Panc1 (cell line): Measurements from ENCODE around the gene NUDT4. TPM values are rescaled to one million over a fixed set of nuclear protein-coding genes. Genes with fewer than 3 reads are reported as not detected.

Experiments
- ATAC-seq: fragments of 200-7000 bp; cut with Tn5 transposase; 2 replicates; pipeline ENCODE4 v1.9.1; 2020; ENCODE audit warnings: mild to moderate bottlenecking, moderate library complexity
- BruUV-seq: library from RNA; stranded (reverse); fragments of 400-500 nt; replicated peaks from 2 replicates; lab custom pipeline; 2021; lab: Mats Ljungman, UMichigan
- CTCF ChIA-PET: fragments of 300-600 bp; sonication (Branson Sonifier 250); formaldehyde crosslinking; loops from one replicate; lab custom pipeline; 2022; ENCODE audit warnings: antibody characterized with exemption; lab: Charles Lee
- POLR2A ChIA-PET: fragments of 300-600 bp; sonication (Branson Sonifier 250); formaldehyde crosslinking; loops from one replicate; lab custom pipeline; 2022; ENCODE audit warnings: antibody characterized with exemption; lab: Charles Lee
- DNase-seq: peaks from one replicate; pipeline ENCODE4 v3.0.0-alpha.2; 2010; ENCODE audit warnings: low read depth, low spot score
- H3K27ac ChIP-seq: 2 replicates; pipeline ENCODE4 v1.5.1; 2011; ENCODE audit warnings: mild to moderate bottlenecking, low read length, inconsistent platforms
- H3K27me3 ChIP-seq: fragments of 200-500 bp; sonication (Bioruptor generic); 2 replicates; pipeline ENCODE4 v1.6.0; 2014; ENCODE audit warnings: low read length, inconsistent platforms; ENCODE audit not compliant: control insufficient read depth, insufficient read depth
- H3K36me3 ChIP-seq: fragments of 200-500 bp; sonication (Bioruptor generic); 2 replicates; pipeline ENCODE4 v1.5.1; 2014; ENCODE audit warnings: inconsistent platforms, mild to moderate bottlenecking, low read length, moderate library complexity; ENCODE audit not compliant: control insufficient read depth, insufficient read depth
- H3K4me1 ChIP-seq: 2 replicates; pipeline ENCODE4 v1.5.1; 2011; ENCODE audit warnings: inconsistent platforms, mild to moderate bottlenecking, low read length, moderate library complexity; ENCODE audit not compliant: control insufficient read depth, insufficient read depth
- H3K4me3 ChIP-seq, 2 experiments: 2 replicates each; pipeline ENCODE4 v1.5.1; 2011 to 2012; ENCODE audit warnings: low read depth in 2 of 2, low read length in 2 of 2, mild to moderate bottlenecking in 2 of 2, inconsistent platforms in 1 of 2, moderate library complexity in 1 of 2
- H3K9me3 ChIP-seq: fragments of 200-500 bp; sonication (Bioruptor generic); 2 replicates; pipeline ENCODE4 v1.5.1; 2014; ENCODE audit warnings: low read depth, mild to moderate bottlenecking, inconsistent platforms, low read length, moderate library complexity; ENCODE audit not compliant: control insufficient read depth, insufficient read depth
- POLR2AphosphoS5 ChIP-seq: IDR thresholded peaks from 2 replicates; pipeline ENCODE4 v1.6.1; 2012; ENCODE audit warnings: mild to moderate bottlenecking, low read depth, low read length, moderate library complexity
- REST ChIP-seq, 2 experiments: IDR thresholded peaks; 2 replicates each; pipeline ENCODE4 v1.6.1; 2011 to 2012; ENCODE audit warnings: low read depth in 2 of 2, control low read depth in 1 of 2, low read length in 1 of 2, mild to moderate bottlenecking in 1 of 2, moderate library complexity in 1 of 2; ENCODE audit not compliant: insufficient read depth in 1 of 2
- SIN3A ChIP-seq: IDR thresholded peaks from 2 replicates; pipeline ENCODE4 v1.6.1; 2012; ENCODE audit warnings: low read depth, mild to moderate bottlenecking, low read length, moderate library complexity, borderline replicate concordance; ENCODE audit not compliant: insufficient read depth
- TCF7L2 ChIP-seq: IDR thresholded peaks from 2 replicates; pipeline ENCODE4 v1.6.1; 2011; ENCODE audit warnings: mild to moderate bottlenecking, low read depth, low read length, inconsistent platforms
- in situ Hi-C: cut with HindIII; loops from 2 replicates; pipeline ENCODE4 v1.10.0; 2016; ENCODE audit warnings: low sequenced_read_pairs, low pct_unique_long_range_greater_than_20kb
- intact Hi-C: fragments of 100-400 bp; cut with micrococcal nuclease; formaldehyde crosslinking; loops from one replicate; pipeline ENCODE4 v1.10.0; 2022; ENCODE audit not compliant: unreplicated experiment
- total RNA-seq: library from RNA; stranded (reverse); gene quantifications from one replicate; pipeline ENCODE4 v1.2.1, GENCODE V29; 2021; ENCODE audit not compliant: unreplicated experiment
- TF ChIP-seq, protein P1 (sequence below): fragments of 450-650 bp; IDR thresholded peaks from 2 replicates; pipeline ENCODE4 v1.5.1; 2017; ENCODE audit warnings: mild to moderate bottlenecking

Gene NUDT4
- total RNA-seq, 1 experiment from 2014 or later = 45.7 TPM

DNA sequence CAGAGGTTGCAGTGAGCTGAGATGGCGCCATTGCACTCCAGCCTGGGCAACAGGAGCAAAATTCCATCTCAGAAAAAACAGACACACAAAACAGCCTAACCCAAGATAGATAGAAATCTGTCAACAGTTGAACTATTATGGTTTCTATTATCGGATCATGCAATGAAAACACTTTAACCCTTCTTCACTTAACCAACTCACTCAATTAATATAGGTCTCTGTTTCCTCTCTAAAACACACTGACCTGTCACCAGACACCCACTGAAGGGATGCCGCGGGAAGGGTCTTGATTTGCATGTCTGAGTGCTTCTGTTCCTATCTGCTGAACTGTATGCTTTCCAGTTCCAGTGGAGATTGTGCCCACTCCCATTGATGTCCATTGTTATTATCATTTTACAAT, 38.0 kb upstream of the NUDT4 start:
- Histone ChIP-seq H3K27me3 (no peaks in the 10 kb centered on the region), H3K36me3 (no peaks in the 10 kb centered on the region), H3K9me3 (no peaks in the 10 kb centered on the region), H3K4me3 (no peak overlapping the region), H3K4me1 (no peaks in the 10 kb centered on the region), H3K27ac (no peak overlapping the region)
- in situ Hi-C loops (no loop called here), intact Hi-C loops (no loop called here)
- CTCF ChIA-PET = no interaction called here
- POLR2A ChIA-PET = no interaction called here
- DNase-seq (no peak), ATAC-seq (no peak)
- BruUV-seq = no TSS peak
- TF ChIP-seq POLR2AphosphoS5 = no peak
- TF ChIP-seq SIN3A = no peak

DNA sequence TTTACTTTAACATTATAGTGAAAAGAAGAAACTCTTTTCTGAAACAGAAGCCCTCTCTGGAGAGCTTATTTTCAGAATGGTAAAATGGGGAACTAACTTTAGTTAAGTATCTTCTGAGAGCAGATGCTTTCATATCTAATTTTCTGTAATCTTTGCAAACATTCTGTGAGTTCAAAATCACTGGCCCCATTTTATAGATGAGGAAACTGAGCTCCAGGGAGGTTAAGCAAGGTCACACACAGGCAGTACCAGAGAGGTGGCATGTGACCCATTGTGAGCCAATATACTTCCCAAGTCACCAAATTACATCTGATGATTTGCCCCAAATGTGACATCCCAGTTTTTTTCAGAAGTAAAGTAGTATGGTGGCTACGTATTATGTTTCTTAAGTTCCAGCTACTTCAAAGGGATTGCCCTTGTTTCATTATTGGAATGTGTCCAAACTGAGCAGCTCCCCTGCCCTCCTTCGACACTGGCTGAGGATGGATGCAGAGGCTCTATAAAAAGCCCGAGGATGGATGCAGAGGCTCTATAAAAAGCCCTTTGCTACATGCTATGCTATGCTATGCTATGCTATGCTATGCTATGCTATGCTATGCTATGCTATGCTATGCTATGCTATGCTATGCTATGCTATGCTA, 36.2 kb upstream of the NUDT4 start:
- no peak for TF ChIP-seq POLR2AphosphoS5
- TF ChIP-seq TCF7L2 = no peak
- TF ChIP-seq SIN3A = no peak
- no peak for TF ChIP-seq REST (IDR thresholded peaks at IDR 0.05; ENCODE audit: insufficient read depth in 1 of 2, low read depth in 2 of 2, low read length in 1 of 2)
- TF ChIP-seq, protein P1, sequence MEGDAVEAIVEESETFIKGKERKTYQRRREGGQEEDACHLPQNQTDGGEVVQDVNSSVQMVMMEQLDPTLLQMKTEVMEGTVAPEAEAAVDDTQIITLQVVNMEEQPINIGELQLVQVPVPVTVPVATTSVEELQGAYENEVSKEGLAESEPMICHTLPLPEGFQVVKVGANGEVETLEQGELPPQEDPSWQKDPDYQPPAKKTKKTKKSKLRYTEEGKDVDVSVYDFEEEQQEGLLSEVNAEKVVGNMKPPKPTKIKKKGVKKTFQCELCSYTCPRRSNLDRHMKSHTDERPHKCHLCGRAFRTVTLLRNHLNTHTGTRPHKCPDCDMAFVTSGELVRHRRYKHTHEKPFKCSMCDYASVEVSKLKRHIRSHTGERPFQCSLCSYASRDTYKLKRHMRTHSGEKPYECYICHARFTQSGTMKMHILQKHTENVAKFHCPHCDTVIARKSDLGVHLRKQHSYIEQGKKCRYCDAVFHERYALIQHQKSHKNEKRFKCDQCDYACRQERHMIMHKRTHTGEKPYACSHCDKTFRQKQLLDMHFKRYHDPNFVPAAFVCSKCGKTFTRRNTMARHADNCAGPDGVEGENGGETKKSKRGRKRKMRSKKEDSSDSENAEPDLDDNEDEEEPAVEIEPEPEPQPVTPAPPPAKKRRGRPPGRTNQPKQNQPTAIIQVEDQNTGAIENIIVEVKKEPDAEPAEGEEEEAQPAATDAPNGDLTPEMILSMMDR = no peak
- no peak overlapping the region for H3K4me3 ChIP-seq
- in situ Hi-C loops = no loop called here
- DNase-seq (no peak), ATAC-seq (no peak)
- POLR2A ChIA-PET = no interaction called here
- no peaks in the 10 kb centered on the region for H3K4me1 ChIP-seq
- intact Hi-C loops = no loop called here
- no peaks in the 10 kb centered on the region for H3K9me3 ChIP-seq
- H3K27me3 ChIP-seq = no peaks in the 10 kb centered on the region
- CTCF ChIA-PET = no interaction called here
- no peak overlapping the region for H3K27ac ChIP-seq
- H3K36me3 ChIP-seq = no peaks in the 10 kb centered on the region
- no TSS peak for BruUV-seq

DNA sequence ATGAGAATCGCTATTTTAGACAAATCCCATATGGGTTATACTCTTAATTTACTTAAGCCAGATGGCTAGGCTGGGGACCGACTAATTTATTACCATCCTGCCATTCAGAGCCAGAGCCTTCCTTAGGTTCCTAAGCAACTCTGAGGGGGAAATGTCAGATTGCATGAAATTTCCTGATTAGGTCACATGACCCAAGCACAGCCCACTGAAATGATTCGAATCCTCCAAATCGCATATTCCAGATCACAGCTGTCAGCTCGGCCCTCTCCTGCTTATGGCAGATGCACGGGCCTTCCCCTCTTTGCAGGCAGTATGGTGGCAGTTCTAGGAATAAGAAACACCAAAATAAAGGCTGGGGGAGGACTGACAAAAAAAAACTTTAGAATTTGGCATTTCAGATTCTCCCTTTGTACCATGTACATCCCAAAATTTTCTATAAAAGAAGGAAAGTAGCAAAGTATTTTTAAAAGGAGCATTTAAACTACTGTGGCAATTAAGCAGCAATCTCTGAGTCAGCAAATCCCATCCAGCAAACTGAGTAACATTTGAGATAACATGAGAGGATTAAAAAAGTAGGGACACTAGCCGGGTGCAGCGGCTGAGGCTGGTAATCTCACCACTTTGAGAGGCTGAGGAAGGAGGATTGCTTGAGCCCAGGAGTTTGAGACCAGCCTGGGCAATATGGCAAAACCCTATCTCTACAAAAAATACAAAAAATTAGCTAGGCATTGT, 30.5 kb upstream of the NUDT4 start:
- no peaks in the 10 kb centered on the region for H3K9me3 ChIP-seq
- intact Hi-C loops = no loop called here
- no peak for ATAC-seq
- BruUV-seq = no TSS peak
- no peaks in the 10 kb centered on the region for H3K4me1 ChIP-seq
- ChIA-PET POLR2A (interaction anchor here (0.7 kb wide), 1 partner anchor 195 kb away, joined by 4 read pairs; no protein-coding TSS in a partner anchor), CTCF (no interaction called here)
- TF ChIP-seq POLR2AphosphoS5 (no peak), TCF7L2 (no peak), REST (IDR thresholded peaks at IDR 0.05; ENCODE audit: insufficient read depth in 1 of 2, low read depth in 2 of 2, low read length in 1 of 2) (no peak), SIN3A (no peak)
- TF ChIP-seq, protein P1 = no peak
- DNase-seq = no peak
- no peaks in the 10 kb centered on the region for H3K27me3 ChIP-seq
- H3K27ac ChIP-seq = no peak overlapping the region
- no peak overlapping the region for H3K4me3 ChIP-seq
- in situ Hi-C loops = no loop called here
- no peaks in the 10 kb centered on the region for H3K36me3 ChIP-seq
